K562 (cell line): ENCODE data around the gene ARHGAP12. TPM values are rescaled to one million over a fixed set of nuclear protein-coding genes. Genes with fewer than 3 reads are reported as not detected.

Source experiments
- MAFF ChIP-seq: IDR thresholded peaks from 2 replicates; pipeline ENCODE4 v1.6.1; 2012; ENCODE audit warnings: low read length, improper control_type of control experiment
- MTA3 ChIP-seq: fragments of 450-650 bp; formaldehyde crosslinking; IDR thresholded peaks from 2 replicates; pipeline ENCODE4 v1.6.1; 2017; ENCODE audit warnings: mild to moderate bottlenecking, borderline replicate concordance
- SOX6 ChIP-seq: fragments of 450-650 bp; IDR thresholded peaks from 2 replicates; pipeline ENCODE4 v1.6.1; 2014; ENCODE audit warnings: mild to moderate bottlenecking
- TEAD4 ChIP-seq, 2 experiments: sonication (generic) in 1 of 2; formaldehyde crosslinking in 1 of 2; IDR thresholded peaks; 2 replicates each; pipeline versions ENCODE4 v1.6.1 to v1.8.0; 2012 to 2022; ENCODE audit warnings: borderline replicate concordance in 1 of 2, inconsistent platforms in 1 of 2, low read length in 1 of 2, mild to moderate bottlenecking in 1 of 2, missing genetic modification reagents in 1 of 2
- WHSC1 ChIP-seq: IDR thresholded peaks from one replicate; pipeline ENCODE4 v1.6.1; 2012; ENCODE audit warnings: low read length, control low read depth, inconsistent platforms
- ZNF124 ChIP-seq: sonication (generic); formaldehyde crosslinking; IDR thresholded peaks from 2 replicates; pipeline ENCODE4 v1.8.1; 2022; ENCODE audit warnings: missing genetic modification reagents
- ZNF263 ChIP-seq: sonication (generic); formaldehyde crosslinking; IDR thresholded peaks from 2 replicates; pipeline ENCODE4 v1.8.0; 2022; ENCODE audit warnings: mild to moderate bottlenecking, missing genetic modification reagents, borderline replicate concordance
- polyA plus RNA-seq, 8 experiments: library from polyadenylated mRNA; depleted of rRNA in 4 of 8; stranded (reverse) in 5 of 8; unstranded in 3 of 8; fragments of >200 nt; fragmentation: Nextera tagmentation in 2 of 8; fragmentation: Illumina TruSeq in 1 of 8; extraction: Ambion mirVana in 2 of 8; extraction: Trizol in 1 of 8; gene quantifications; 2 replicates each; pipeline versions ENCODE4 v1.2.1 to v1.2.3, GENCODE V29; 2011 to 2014; ENCODE audit warnings: inconsistent platforms in 1 of 8, missing spikeins in 1 of 8
- total RNA-seq, 7 experiments: library from RNA; depleted of rRNA in 6 of 7; stranded (reverse); fragments of >200 nt in 6 of 7; fragmentation: Illumina TruSeq in 2 of 7; extraction: Trizol in 2 of 7; gene quantifications; 2 replicates each; pipeline versions ENCODE4 v1.2.1 to v1.2.3, GENCODE V29; 2011 to 2021; ENCODE audit warnings: low replicate concordance in 1 of 7
- TF ChIP-seq, protein P1 (sequence below), 2 experiments: fragments of 450-650 bp in 1 of 2; sonication (generic) in 1 of 2; formaldehyde crosslinking in 1 of 2; IDR thresholded peaks; 2 replicates each; pipeline versions ENCODE4 v1.7.1 to v1.9.0; 2016 to 2022; ENCODE audit warnings: inconsistent platforms in 1 of 2, mild to moderate bottlenecking in 1 of 2, missing genetic modification reagents in 1 of 2
- TF ChIP-seq, protein P2 (sequence below): sonication (generic); formaldehyde crosslinking; IDR thresholded peaks from 2 replicates; pipeline ENCODE4 v1.8.0; 2023; ENCODE audit warnings: mild to moderate bottlenecking, missing genetic modification reagents
- TF ChIP-seq, protein P3 (sequence below), 2 experiments: fragments of 200-800 bp in 1 of 2; sonication (Bioruptor generic) in 1 of 2; sonication (generic) in 1 of 2; formaldehyde crosslinking in 1 of 2; IDR thresholded peaks in 1 of 2; conservative IDR thresholded peaks in 1 of 2; 2 replicates each; pipeline versions ENCODE4 v1.5.0 to v1.6.1; 2016 to 2020; ENCODE audit warnings: missing compliant biosample characterization in 1 of 2, missing genetic modification characterization in 1 of 2, missing genetic modification reagents in 1 of 2
- TF ChIP-seq, protein P4 (sequence below): IDR thresholded peaks from 2 replicates; pipeline ENCODE4 v1.6.1; 2011; ENCODE audit not compliant: insufficient read length; ENCODE audit errors: extremely low read depth
- TF ChIP-seq, protein P5 (sequence below): fragments of 450-650 bp; IDR thresholded peaks from 2 replicates; pipeline ENCODE4 v1.6.1; 2016; ENCODE audit warnings: antibody characterized with exemption

ARHGAP12 gene
- total and polyA plus RNA-seq, 9 of the 15 experiments (the other 6 are each of a cell fraction or from before 2014, with no cell fraction given), result 4.4 to 18.7 (median 10.1) TPM

DNA sequence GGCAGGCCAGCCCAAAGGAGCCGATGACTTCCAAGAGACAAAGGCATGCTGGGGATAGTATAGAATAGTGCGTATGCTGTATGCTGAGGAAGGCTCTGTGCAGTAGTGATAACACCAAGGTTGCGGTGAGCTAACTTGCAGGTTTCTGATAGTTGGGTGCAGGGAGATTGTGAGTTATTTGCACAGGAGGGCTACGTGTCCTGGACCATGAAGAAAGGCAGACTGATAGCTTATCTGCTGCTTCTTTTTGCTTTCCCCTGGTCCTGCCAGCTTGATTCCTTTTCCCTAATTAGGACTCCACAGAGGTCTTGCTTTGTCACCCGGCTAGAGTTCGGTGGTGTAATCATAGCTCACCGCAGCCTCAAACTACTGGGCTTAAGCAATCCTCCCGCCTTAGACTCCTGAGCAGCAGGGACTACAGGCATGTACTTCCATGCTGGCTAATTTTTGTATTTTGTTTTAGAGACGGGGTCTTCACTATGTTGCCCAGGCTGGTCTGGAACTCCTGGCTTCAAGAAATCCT, 43.9 kb upstream of the ARHGAP12 start (continued):
- TF ChIP-seq, protein P1, sequence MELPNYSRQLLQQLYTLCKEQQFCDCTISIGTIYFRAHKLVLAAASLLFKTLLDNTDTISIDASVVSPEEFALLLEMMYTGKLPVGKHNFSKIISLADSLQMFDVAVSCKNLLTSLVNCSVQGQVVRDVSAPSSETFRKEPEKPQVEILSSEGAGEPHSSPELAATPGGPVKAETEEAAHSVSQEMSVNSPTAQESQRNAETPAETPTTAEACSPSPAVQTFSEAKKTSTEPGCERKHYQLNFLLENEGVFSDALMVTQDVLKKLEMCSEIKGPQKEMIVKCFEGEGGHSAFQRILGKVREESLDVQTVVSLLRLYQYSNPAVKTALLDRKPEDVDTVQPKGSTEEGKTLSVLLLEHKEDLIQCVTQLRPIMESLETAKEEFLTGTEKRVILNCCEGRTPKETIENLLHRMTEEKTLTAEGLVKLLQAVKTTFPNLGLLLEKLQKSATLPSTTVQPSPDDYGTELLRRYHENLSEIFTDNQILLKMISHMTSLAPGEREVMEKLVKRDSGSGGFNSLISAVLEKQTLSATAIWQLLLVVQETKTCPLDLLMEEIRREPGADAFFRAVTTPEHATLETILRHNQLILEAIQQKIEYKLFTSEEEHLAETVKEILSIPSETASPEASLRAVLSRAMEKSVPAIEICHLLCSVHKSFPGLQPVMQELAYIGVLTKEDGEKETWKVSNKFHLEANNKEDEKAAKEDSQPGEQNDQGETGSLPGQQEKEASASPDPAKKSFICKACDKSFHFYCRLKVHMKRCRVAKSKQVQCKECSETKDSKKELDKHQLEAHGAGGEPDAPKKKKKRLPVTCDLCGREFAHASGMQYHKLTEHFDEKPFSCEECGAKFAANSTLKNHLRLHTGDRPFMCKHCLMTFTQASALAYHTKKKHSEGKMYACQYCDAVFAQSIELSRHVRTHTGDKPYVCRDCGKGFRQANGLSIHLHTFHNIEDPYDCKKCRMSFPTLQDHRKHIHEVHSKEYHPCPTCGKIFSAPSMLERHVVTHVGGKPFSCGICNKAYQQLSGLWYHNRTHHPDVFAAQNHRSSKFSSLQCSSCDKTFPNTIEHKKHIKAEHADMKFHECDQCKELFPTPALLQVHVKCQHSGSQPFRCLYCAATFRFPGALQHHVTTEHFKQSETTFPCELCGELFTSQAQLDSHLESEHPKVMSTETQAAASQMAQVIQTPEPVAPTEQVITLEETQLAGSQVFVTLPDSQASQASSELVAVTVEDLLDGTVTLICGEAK (IDR thresholded peaks at IDR 0.05), result no peak
- TF ChIP-seq, protein P1 (CRISPR knock-in tag; IDR thresholded peaks at IDR 0.05), result no peak
- TF ChIP-seq WHSC1 (no peak), ZNF124 (CRISPR knock-in tag) (no peak), ZNF263 (no peak), MAFF (peak; percentile 31; the same call in 1 of the 2 replicates), MTA3 (peak; percentile 94), SOX6 (peak; percentile 99), TEAD4 (IDR thresholded peaks at IDR 0.05; ENCODE audit: low read length) (peak; percentile 99), TEAD4 (CRISPR knock-in tag; IDR thresholded peaks at IDR 0.05; ENCODE audit: borderline replicate concordance) (no peak)
- TF ChIP-seq, protein P2, sequence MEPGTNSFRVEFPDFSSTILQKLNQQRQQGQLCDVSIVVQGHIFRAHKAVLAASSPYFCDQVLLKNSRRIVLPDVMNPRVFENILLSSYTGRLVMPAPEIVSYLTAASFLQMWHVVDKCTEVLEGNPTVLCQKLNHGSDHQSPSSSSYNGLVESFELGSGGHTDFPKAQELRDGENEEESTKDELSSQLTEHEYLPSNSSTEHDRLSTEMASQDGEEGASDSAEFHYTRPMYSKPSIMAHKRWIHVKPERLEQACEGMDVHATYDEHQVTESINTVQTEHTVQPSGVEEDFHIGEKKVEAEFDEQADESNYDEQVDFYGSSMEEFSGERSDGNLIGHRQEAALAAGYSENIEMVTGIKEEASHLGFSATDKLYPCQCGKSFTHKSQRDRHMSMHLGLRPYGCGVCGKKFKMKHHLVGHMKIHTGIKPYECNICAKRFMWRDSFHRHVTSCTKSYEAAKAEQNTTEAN, result 0 out of 2 replicates have a peak, but pooled peaks have one; percentile 74
- TF ChIP-seq, protein P3, sequence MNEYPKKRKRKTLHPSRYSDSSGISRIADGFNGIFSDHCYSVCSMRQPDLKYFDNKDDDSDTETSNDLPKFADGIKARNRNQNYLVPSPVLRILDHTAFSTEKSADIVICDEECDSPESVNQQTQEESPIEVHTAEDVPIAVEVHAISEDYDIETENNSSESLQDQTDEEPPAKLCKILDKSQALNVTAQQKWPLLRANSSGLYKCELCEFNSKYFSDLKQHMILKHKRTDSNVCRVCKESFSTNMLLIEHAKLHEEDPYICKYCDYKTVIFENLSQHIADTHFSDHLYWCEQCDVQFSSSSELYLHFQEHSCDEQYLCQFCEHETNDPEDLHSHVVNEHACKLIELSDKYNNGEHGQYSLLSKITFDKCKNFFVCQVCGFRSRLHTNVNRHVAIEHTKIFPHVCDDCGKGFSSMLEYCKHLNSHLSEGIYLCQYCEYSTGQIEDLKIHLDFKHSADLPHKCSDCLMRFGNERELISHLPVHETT (CRISPR knock-in tag; conservative IDR thresholded peaks at IDR 0.05 in 1 of 2, IDR thresholded peaks at IDR 0.05 in 1 of 2), result peak in 1 of 2 experiments; percentile 84; a peak in 2 of 4 replicates
- TF ChIP-seq, protein P4, sequence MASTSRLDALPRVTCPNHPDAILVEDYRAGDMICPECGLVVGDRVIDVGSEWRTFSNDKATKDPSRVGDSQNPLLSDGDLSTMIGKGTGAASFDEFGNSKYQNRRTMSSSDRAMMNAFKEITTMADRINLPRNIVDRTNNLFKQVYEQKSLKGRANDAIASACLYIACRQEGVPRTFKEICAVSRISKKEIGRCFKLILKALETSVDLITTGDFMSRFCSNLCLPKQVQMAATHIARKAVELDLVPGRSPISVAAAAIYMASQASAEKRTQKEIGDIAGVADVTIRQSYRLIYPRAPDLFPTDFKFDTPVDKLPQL, result no peak
- TF ChIP-seq, protein P5, sequence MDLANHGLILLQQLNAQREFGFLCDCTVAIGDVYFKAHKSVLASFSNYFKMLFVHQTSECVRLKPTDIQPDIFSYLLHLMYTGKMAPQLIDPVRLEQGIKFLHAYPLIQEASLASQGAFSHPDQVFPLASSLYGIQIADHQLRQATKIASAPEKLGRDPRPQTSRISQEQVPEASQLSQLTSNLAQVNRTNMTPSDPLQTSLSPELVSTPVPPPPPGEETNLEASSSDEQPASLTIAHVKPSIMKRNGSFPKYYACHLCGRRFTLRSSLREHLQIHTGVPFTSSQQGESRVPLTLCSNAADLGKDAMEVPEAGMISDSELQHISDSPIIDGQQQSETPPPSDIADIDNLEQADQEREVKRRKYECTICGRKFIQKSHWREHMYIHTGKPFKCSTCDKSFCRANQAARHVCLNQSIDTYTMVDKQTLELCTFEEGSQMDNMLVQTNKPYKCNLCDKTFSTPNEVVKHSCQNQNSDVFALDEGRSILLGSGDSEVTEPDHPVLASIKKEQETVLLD, result peak; percentile 72; the same call in 1 of the 2 replicates
